ENCODE data around the gene RWDD4. TPM values are rescaled to one million over a fixed set of nuclear protein-coding genes. Genes with fewer than 3 reads are reported as not detected.
A peak's percentile ranks its signal among the peaks of the same experiment; 100 is the strongest.

Gene RWDD4
- 19.6 to 25.9 TPM (median 21.3 TPM) in 3 replicates for total RNA-seq
- long read RNA-seq, transcript RWDD4-202 (7 exons, 2,590 nt): major isoform, 45 of 57 reads
- long read RNA-seq, partial matches to known transcripts: 0 of 57 reads
- long read RNA-seq, other reads (novel, unspliced or antisense): 12 of 57 reads

- H3K27me3 Mint-ChIP-seq (ENCODE audit: low read depth): no peaks in the 10 kb centered on the region
- peak within 1 kb of the TSS; percentile 91 for H3K4me3 Mint-ChIP-seq (ENCODE audit: unreplicated experiment)
- peak; percentile 56 for TF ChIP-seq CTCF (IDR thresholded peaks at IDR 0.05)
- DNase-seq (ENCODE audit: low spot score): peak; percentile 99
- H3K4me1 Mint-ChIP-seq (ENCODE audit: low read depth): peaks cover 34% of the 10 kb centered on the region
- H3K9me3 Mint-ChIP-seq (ENCODE audit: low read depth): no peaks in the 10 kb centered on the region
- peak within 1 kb of the TSS; percentile 97 for H3K27ac Mint-ChIP-seq (ENCODE audit: unreplicated experiment)
- no peaks in the 10 kb centered on the region for H3K36me3 Mint-ChIP-seq (ENCODE audit: low read depth)
Observed at GRCh38 chr4:183659029-183659871, at the start of gene RWDD4, which contains the start of gene TRAPPC11. RWDD4 (minus strand) TSS chr4:183659185; CDS start chr4:183658952, 233 bp downstream. TRAPPC11 (plus strand) TSS chr4:183659293; CDS start chr4:183663868, 4,575 bp downstream.

GRCh38 chr4:183702492-183702891, 43.5 kb upstream of the RWDD4 start:
- TF ChIP-seq CTCF (IDR thresholded peaks at IDR 0.05): no peak

GRCh38 chr4:183700407-183700806, 41.4 kb upstream of the RWDD4 start:
- TF ChIP-seq CTCF (IDR thresholded peaks at IDR 0.05): no peak
- DNase-seq (ENCODE audit: low spot score): no peak
- Mint-ChIP-seq H3K27ac (ENCODE audit: unreplicated experiment) (no peak overlapping the region), H3K4me1 (ENCODE audit: low read depth) (no peaks in the 10 kb centered on the region), H3K27me3 (ENCODE audit: low read depth) (no peaks in the 10 kb centered on the region), H3K36me3 (ENCODE audit: low read depth) (peaks cover 55% of the 10 kb centered on the region), H3K9me3 (ENCODE audit: low read depth) (no peaks in the 10 kb centered on the region), H3K4me3 (ENCODE audit: unreplicated experiment) (no peak overlapping the region)

More at GRCh38 chr4:183702492-183702891, 43.5 kb upstream of the RWDD4 start:
- Mint-ChIP-seq H3K4me3 (ENCODE audit: unreplicated experiment) (no peak overlapping the region), H3K27me3 (ENCODE audit: low read depth) (no peaks in the 10 kb centered on the region), H3K36me3 (ENCODE audit: low read depth) (peaks cover 47% of the 10 kb centered on the region), H3K27ac (ENCODE audit: unreplicated experiment) (no peak overlapping the region), H3K9me3 (ENCODE audit: low read depth) (no peaks in the 10 kb centered on the region), H3K4me1 (ENCODE audit: low read depth) (no peaks in the 10 kb centered on the region)
- DNase-seq (ENCODE audit: low spot score): no peak

GRCh38 chr4:183698909-183699308, 39.9 kb upstream of the RWDD4 start:
- Mint-ChIP-seq H3K4me1 (ENCODE audit: low read depth) (no peaks in the 10 kb centered on the region), H3K4me3 (ENCODE audit: unreplicated experiment) (no peak overlapping the region), H3K36me3 (ENCODE audit: low read depth) (peaks cover 53% of the 10 kb centered on the region), H3K27me3 (ENCODE audit: low read depth) (no peaks in the 10 kb centered on the region), H3K27ac (ENCODE audit: unreplicated experiment) (no peak overlapping the region), H3K9me3 (ENCODE audit: low read depth) (no peaks in the 10 kb centered on the region)
- TF ChIP-seq CTCF (IDR thresholded peaks at IDR 0.05): no peak
- DNase-seq (ENCODE audit: low spot score): no peak

GRCh38 chr4:183691897-183692296, 32.9 kb upstream of the RWDD4 start:
- Mint-ChIP-seq H3K4me1 (ENCODE audit: low read depth) (no peaks in the 10 kb centered on the region), H3K4me3 (ENCODE audit: unreplicated experiment) (no peak overlapping the region), H3K36me3 (ENCODE audit: low read depth) (peaks cover 33% of the 10 kb centered on the region), H3K27me3 (ENCODE audit: low read depth) (no peaks in the 10 kb centered on the region), H3K27ac (ENCODE audit: unreplicated experiment) (no peak overlapping the region), H3K9me3 (ENCODE audit: low read depth) (no peaks in the 10 kb centered on the region)
- TF ChIP-seq CTCF (IDR thresholded peaks at IDR 0.05): no peak
- DNase-seq (ENCODE audit: low spot score): no peak
